Pancreas (tissue), 10 donors: ENCODE measurements around the gene ESRRA. TPM values are rescaled to one million over a fixed set of nuclear protein-coding genes. Genes with fewer than 3 reads are reported as not detected.
"Not testable (repeated sequence)": the region's sequence is repeated elsewhere in the genome, so short reads cannot be mapped to it uniquely, and the experiment has no call there.

Experiments
- ATAC-seq, 4 donors: fragments of 200-7000 bp; cut with Tn5 transposase; one replicate each; pipeline versions ENCODE4 v1.8.0 to v1.9.1; 2020; ENCODE audit warnings: mild to moderate bottlenecking in 4 of 4, moderate library complexity in 4 of 4
- DNase-seq, 6 donors: peaks; one replicate each; pipeline ENCODE4 v3.0.0-alpha.2; 2020
- FAIRE-seq: peaks from 2 replicates; lab custom pipeline; 2012; peaks lifted over from hg19 to GRCh38; lab: Jason Lieb, UNC
- H3K27ac ChIP-seq, 4 donors: fragments of 200-600 bp; sonication (generic); 1 replicate in 3 of 4; 2 replicates in 1 of 4; pipeline versions ENCODE4 v1.5.0 to v1.8.0; 2020
- H3K27me3 ChIP-seq, 4 donors: fragments of 200-600 bp; one replicate each; pipeline ENCODE4 v1.8.0; 2021
- H3K36me3 ChIP-seq, 3 donors: fragments of 200-600 bp; sonication (generic) in 1 of 3; one replicate each; pipeline versions ENCODE4 v1.5.0 to v1.8.0; 2020 to 2021
- H3K4me1 ChIP-seq, 3 donors: fragments of 200-600 bp; one replicate each; pipeline ENCODE4 v1.8.0; 2021
- H3K4me3 ChIP-seq, 4 donors: fragments of 200-600 bp; sonication (generic) in 2 of 4; one replicate each; pipeline versions ENCODE4 v1.5.0 to v1.8.0; 2020 to 2021
- H3K9me3 ChIP-seq, 4 donors: fragments of 200-600 bp; one replicate each; pipeline ENCODE4 v1.8.0; 2021
- CTCF ChIP-seq, 4 donors: fragments of 200-600 bp; sonication (generic) in 3 of 4; IDR thresholded peaks; one replicate each; pipeline versions ENCODE4 v1.5.0 to v1.8.0; 2021; ENCODE audit warnings: antibody characterized with exemption in 4 of 4
- WGBS, 2 donors: extraction: QIAGEN DNeasy Blood & Tissue Kit; methylation state at CpG; one replicate each; pipeline ENCODE4 v1.1.7; 2013; 5-methylcytosine and 5-hydroxymethylcytosine counted together
- intact Hi-C, 3 donors: fragments of 100-400 bp; cut with DNase I; formaldehyde crosslinking; loops; one replicate each; pipeline versions ENCODE4 v1.11.1 to v1.14.2; 2022
- polyA plus RNA-seq, 2 donors: library from polyadenylated mRNA; stranded (reverse); fragments of 200-250 nt; gene quantifications; one replicate each; pipeline ENCODE4 v1.2.3, GENCODE V29; 2013
- total RNA-seq, 6 donors: library from RNA; stranded (reverse); fragmentation: NEBNext Ultra II Directional in 4 of 6; extraction: Animal tissue kit (Norgen Biotek cat#: 25700) in 4 of 6; gene quantifications; one replicate each; pipeline versions ENCODE4 v1.2.1 to v1.2.4, GENCODE V29; 2021 to 2023
- donor health status: healthy with polysubstance abuse.
- donor health status: DM: no; HTN: no; CAD: no; lungs with moderate emphysema.
- donor health status: DM: no; HTN: no; CAD: no.
- donor health status: control.
- donor health status: control.
- donor health status: Bipolar disorder and iron deficiency.
- donor health status: DM: yes; HTN: yes; CAD: no.
- donor health status: DM: no; HTN: no; CAD: no.
- donor health status: DM: no; HTN: no; CAD: no.
- donor health status: DM: yes; HTN: yes; CAD: no.

The ESRRA gene
- total and polyA plus RNA-seq, 8 donors = 28.0 to 62.3 (median 42.2) TPM

GRCh38 chr11:64313491-64314145 lies 8.3 kb downstream of the ESRRA start:
- intact Hi-C loops = no loop called here
- ATAC-seq = no peak
- no peaks in the 10 kb centered on the region for H3K9me3 ChIP-seq
- no peak overlapping the region for H3K4me3 ChIP-seq
- TF ChIP-seq CTCF (IDR thresholded peaks at IDR 0.05) = no peak
- FAIRE-seq = no peak
- peaks cover 0 to 16% (median 10%) of the 10 kb centered on the region in 3 donors for H3K36me3 ChIP-seq
- H3K27ac ChIP-seq = no peak overlapping the region
- WGBS, 2 donors = 79% methylated on average over 17 to 18 of the region's 18 CpGs
- DNase-seq = peak in 4 of 6 donors; percentile 29 to 79 (median 56)
- peaks cover 0 to 7% (median 4%) of the 10 kb centered on the region in 3 donors for H3K4me1 ChIP-seq
- no peaks in the 10 kb centered on the region for H3K27me3 ChIP-seq

GRCh38 chr11:64314146-64314804 lies 9.0 kb downstream of the ESRRA start:
- intact Hi-C loops = no loop called here
- no peak for FAIRE-seq
- Histone ChIP-seq H3K27me3 (no peaks in the 10 kb centered on the region), H3K27ac (peak overlapping the region in 1 of 4 donors; percentile 14), H3K4me1 (peaks cover 4 to 9% (median 7%) of the 10 kb centered on the region in 3 donors), H3K9me3 (no peaks in the 10 kb centered on the region), H3K4me3 (no peak overlapping the region), H3K36me3 (peaks cover 0 to 16% (median 10%) of the 10 kb centered on the region in 3 donors)
- WGBS, 2 donors = 83 to 84% methylated on average over 19 of the region's 19 CpGs
- no peak for TF ChIP-seq CTCF (IDR thresholded peaks at IDR 0.05)
- no peak for ATAC-seq
- DNase-seq = peak in 1 of 6 donors; percentile 75

DNA sequence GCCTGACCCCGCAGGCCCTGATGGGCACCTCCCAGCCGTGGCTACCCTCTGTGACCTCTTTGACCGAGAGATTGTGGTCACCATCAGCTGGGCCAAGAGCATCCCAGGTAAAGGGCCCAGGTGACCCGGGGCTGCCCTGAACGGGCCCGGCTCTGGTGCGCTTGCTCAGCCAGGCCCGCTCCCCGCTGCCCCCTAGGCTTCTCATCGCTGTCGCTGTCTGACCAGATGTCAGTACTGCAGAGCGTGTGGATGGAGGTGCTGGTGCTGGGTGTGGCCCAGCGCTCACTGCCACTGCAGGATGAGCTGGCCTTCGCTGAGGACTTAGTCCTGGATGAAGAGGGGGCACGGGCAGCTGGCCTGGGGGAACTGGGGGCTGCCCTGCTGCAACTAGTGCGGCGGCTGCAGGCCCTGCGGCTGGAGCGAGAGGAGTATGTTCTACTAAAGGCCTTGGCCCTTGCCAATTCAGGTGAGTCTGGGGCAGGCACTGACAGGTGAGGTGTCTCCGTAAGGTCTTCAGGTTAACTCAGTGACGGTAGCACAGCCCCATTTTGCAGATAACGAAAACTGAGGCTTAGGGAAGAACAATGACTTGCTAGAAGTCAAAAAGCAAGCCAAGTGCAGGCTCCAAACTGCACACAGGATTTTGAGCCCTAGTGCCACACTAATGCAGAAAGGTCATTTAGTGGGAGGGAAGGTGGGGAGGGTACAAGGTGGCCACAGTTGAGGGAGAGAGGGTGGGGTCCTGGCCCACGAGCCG lies 9.7 kb downstream of the ESRRA start:
- intact Hi-C loops = no loop called here
- H3K9me3 ChIP-seq = no peaks in the 10 kb centered on the region
- DNase-seq = peak in 1 of 6 donors; percentile 23
- no peak for ATAC-seq
- no peak for TF ChIP-seq CTCF (IDR thresholded peaks at IDR 0.05)
- no peaks in the 10 kb centered on the region for H3K27me3 ChIP-seq
- FAIRE-seq = no peak
- peaks cover 0 to 16% (median 10%) of the 10 kb centered on the region in 3 donors for H3K36me3 ChIP-seq
- H3K4me3 ChIP-seq = no peak overlapping the region
- H3K4me1 ChIP-seq = peaks cover 7 to 10% (median 7%) of the 10 kb centered on the region in 3 donors
- 88 to 93% methylated on average over 24 of the region's 24 CpGs for WGBS, 2 donors
- no peak overlapping the region for H3K27ac ChIP-seq

GRCh38 chr11:64315667-64316526 lies 10.6 kb downstream of the ESRRA start:
- H3K36me3 ChIP-seq = peaks cover 0 to 16% (median 10%) of the 10 kb centered on the region in 3 donors
- peak overlapping the region in 2 of 4 donors; percentile 71 to 84 for H3K4me3 ChIP-seq
- peak overlapping the region in 2 of 4 donors; percentile 98 to 99 for H3K27ac ChIP-seq
- FAIRE-seq, intact Hi-C loops, ATAC-seq, H3K27me3 ChIP-seq, H3K9me3 ChIP-seq: not testable (repeated sequence)
- H3K4me1 ChIP-seq = peaks cover 7 to 10% (median 7%) of the 10 kb centered on the region in 3 donors
- WGBS, 2 donors = 72 to 81% methylated on average over 25 of the region's 25 CpGs
- DNase-seq = peak in 3 of 6 donors; percentile 37 to 72 (median 55)
